ENCODE measurements around the gene PARP3. TPM values are rescaled to one million over a fixed set of nuclear protein-coding genes. Genes with fewer than 3 reads are reported as not detected.

The PARP3 gene
- total RNA-seq, 1 donor from 2014 or later = 4.6 TPM

GRCh38 chr3:51904034-51904823 is 37.9 kb upstream of the PARP3 start:
- no peak for DNase-seq (ENCODE audit: low read depth, low spot score)
- no peak for TF ChIP-seq CTCF (conservative IDR thresholded peaks at IDR 0.05)
- H3K4me1 Mint-ChIP-seq = no peaks in the 10 kb centered on the region
- no peak overlapping the region for H3K4me3 Mint-ChIP-seq
- H3K27me3 Mint-ChIP-seq (ENCODE audit: low read depth) = peaks cover 19% of the 10 kb centered on the region
- H3K36me3 Mint-ChIP-seq (ENCODE audit: low read depth) = peaks cover 8% of the 10 kb centered on the region
- H3K9me3 Mint-ChIP-seq = peaks cover 3% of the 10 kb centered on the region
- H3K27ac Mint-ChIP-seq (ENCODE audit: unreplicated experiment) = no peak overlapping the region

- H3K4me3 Mint-ChIP-seq = no peak overlapping the region
- TF ChIP-seq CTCF (conservative IDR thresholded peaks at IDR 0.05) = no peak
- H3K36me3 Mint-ChIP-seq (ENCODE audit: low read depth) = peaks cover 8% of the 10 kb centered on the region
- no peaks in the 10 kb centered on the region for H3K4me1 Mint-ChIP-seq
- H3K9me3 Mint-ChIP-seq = peaks cover 5% of the 10 kb centered on the region
- H3K27me3 Mint-ChIP-seq (ENCODE audit: low read depth) = peaks cover 3% of the 10 kb centered on the region
- DNase-seq (ENCODE audit: low read depth, low spot score) = no peak
- H3K27ac Mint-ChIP-seq (ENCODE audit: unreplicated experiment) = no peak overlapping the region
Measured at GRCh38 chr3:51908026-51908425, 34.1 kb upstream of the PARP3 start.

- no peak for DNase-seq (ENCODE audit: low read depth, low spot score)
- Mint-ChIP-seq H3K4me3 (no peak overlapping the region), H3K4me1 (no peaks in the 10 kb centered on the region), H3K9me3 (no peaks in the 10 kb centered on the region), H3K27me3 (ENCODE audit: low read depth) (peaks cover 10% of the 10 kb centered on the region), H3K27ac (ENCODE audit: unreplicated experiment) (no peak overlapping the region), H3K36me3 (ENCODE audit: low read depth) (no peaks in the 10 kb centered on the region)
- no peak for TF ChIP-seq CTCF (conservative IDR thresholded peaks at IDR 0.05)
Measured at GRCh38 chr3:51916418-51916817, 25.7 kb upstream of the PARP3 start.

- H3K36me3 Mint-ChIP-seq (ENCODE audit: low read depth) = no peaks in the 10 kb centered on the region
- no peak for TF ChIP-seq CTCF (conservative IDR thresholded peaks at IDR 0.05)
- H3K27me3 Mint-ChIP-seq (ENCODE audit: low read depth) = peaks cover 10% of the 10 kb centered on the region
- no peak overlapping the region for H3K27ac Mint-ChIP-seq (ENCODE audit: unreplicated experiment)
- no peak overlapping the region for H3K4me3 Mint-ChIP-seq
- H3K4me1 Mint-ChIP-seq = no peaks in the 10 kb centered on the region
- no peaks in the 10 kb centered on the region for H3K9me3 Mint-ChIP-seq
- DNase-seq (ENCODE audit: low read depth, low spot score) = no peak
Measured at GRCh38 chr3:51921081-51921578, 21.0 kb upstream of the PARP3 start.

GRCh38 chr3:51927061-51927977 is 14.8 kb upstream of the PARP3 start:
- DNase-seq (ENCODE audit: low read depth, low spot score) = no peak
- Mint-ChIP-seq H3K4me1 (no peaks in the 10 kb centered on the region), H3K9me3 (no peaks in the 10 kb centered on the region), H3K36me3 (ENCODE audit: low read depth) (no peaks in the 10 kb centered on the region), H3K27ac (ENCODE audit: unreplicated experiment) (no peak overlapping the region), H3K27me3 (ENCODE audit: low read depth) (no peaks in the 10 kb centered on the region), H3K4me3 (no peak overlapping the region)
- TF ChIP-seq CTCF (conservative IDR thresholded peaks at IDR 0.05) = no peak

Data from neural crest cell (in vitro differentiated cells).